HepG2 (cell line): ENCODE measurements around the gene SLC18A3. TPM values are rescaled to one million over a fixed set of nuclear protein-coding genes. Genes with fewer than 3 reads are reported as not detected.

ENCODE experiments used
- ATAC-seq: fragments of 200-7000 bp; cut with Tn5 transposase; 3 replicates; pipeline ENCODE4 v1.9.1; 2020; ENCODE audit warnings: mild to moderate bottlenecking, moderate library complexity
- BruUV-seq: library from RNA; stranded (reverse); fragments of 400-500 nt; replicated peaks from 2 replicates; lab custom pipeline; 2021; lab: Mats Ljungman, UMichigan
- CTCF ChIA-PET: fragments of 300-600 bp; formaldehyde crosslinking; extraction: SDS; loops from one replicate; lab custom pipeline; 2021; ENCODE audit warnings: low total read pairs, inconsistent platforms, low intra/inter-chr PET ratio; lab: Yijun Ruan, JAX
- POLR2A ChIA-PET: fragments of 350-600 bp; sonication (Branson Sonifier 250); formaldehyde crosslinking; loops from one replicate; lab custom pipeline; 2020; ENCODE audit warnings: antibody characterized with exemption, inconsistent platforms; lab: Yijun Ruan, JAX
- DNase-seq: peaks from one replicate; pipeline ENCODE4 v3.0.0-alpha.2; 2015; ENCODE audit warnings: low spot score
- FAIRE-seq: peaks from 3 replicates; lab custom pipeline; 2011; peaks lifted over from hg19 to GRCh38; lab: Jason Lieb, UNC
- H2AFZ ChIP-seq: one replicate; pipeline ENCODE4 v1.6.1; 2011; ENCODE audit warnings: low read length, inconsistent platforms
- H3K27ac ChIP-seq: fragments of 300-600 bp; 3 replicates; pipeline ENCODE4 v1.8.0; 2011; ENCODE audit warnings: mixed run types, mild to moderate bottlenecking, mixed read lengths, low read length, inconsistent platforms; ENCODE audit not compliant: insufficient read depth; ENCODE audit errors: extremely low read length
- H3K27me3 ChIP-seq, 2 experiments: fragments of 200-600 bp in 1 of 2; 2 replicates in 1 of 2; 3 replicates in 1 of 2; pipeline versions ENCODE4 v1.6.0 to v1.8.0; 2011; ENCODE audit warnings: low read length in 2 of 2, mild to moderate bottlenecking in 2 of 2, moderate library complexity in 2 of 2, inconsistent platforms in 1 of 2; ENCODE audit not compliant: insufficient read depth in 2 of 2, control insufficient read depth in 1 of 2
- H3K36me3 ChIP-seq, 2 experiments: fragments of 200-600 bp in 1 of 2; replicated peaks in 1 of 2; 2 replicates in 1 of 2; 3 replicates in 1 of 2; pipeline versions ENCODE4 v1.5.1 to v1.8.0; 2011; ENCODE audit warnings: low read length in 2 of 2, inconsistent platforms in 1 of 2; ENCODE audit not compliant: insufficient read depth in 2 of 2, control insufficient read depth in 1 of 2
- H3K4me1 ChIP-seq: 2 replicates; pipeline ENCODE4 v1.5.1; 2012; ENCODE audit warnings: low read length, inconsistent platforms; ENCODE audit not compliant: insufficient read depth
- H3K4me2 ChIP-seq: 2 replicates; pipeline ENCODE4 v1.6.0; 2011; ENCODE audit warnings: low read depth, low read length, inconsistent platforms
- H3K4me3 ChIP-seq, 3 experiments: fragments of 200-600 bp in 1 of 3; sonication (generic), shearing (Covaris generic) in 1 of 3; replicated peaks in 1 of 3; 2 replicates each; pipeline ENCODE4 v1.5.1; 2011 to 2016; ENCODE audit warnings: low read length in 3 of 3, inconsistent platforms in 2 of 3, low read depth in 2 of 3, mild to moderate bottlenecking in 2 of 3, control low read depth in 1 of 3, mixed read lengths in 1 of 3; ENCODE audit not compliant: insufficient read depth in 1 of 3
- H3K79me2 ChIP-seq: one replicate; pipeline ENCODE4 v1.6.1; 2011; ENCODE audit warnings: low read length, inconsistent platforms; ENCODE audit not compliant: insufficient read depth
- H3K9ac ChIP-seq: 2 replicates; pipeline ENCODE4 v1.6.0; 2011; ENCODE audit warnings: mild to moderate bottlenecking, low read depth, low read length, inconsistent platforms; ENCODE audit not compliant: insufficient read depth
- H3K9me3 ChIP-seq: 2 replicates; pipeline ENCODE4 v1.5.1; 2012; ENCODE audit warnings: mild to moderate bottlenecking, low read length
- H4K20me1 ChIP-seq: 2 replicates; pipeline ENCODE4 v1.6.0; 2011; ENCODE audit warnings: inconsistent platforms, mild to moderate bottlenecking, low read length, moderate library complexity; ENCODE audit not compliant: insufficient read depth
- ARID3A ChIP-seq: IDR thresholded peaks from 2 replicates; pipeline ENCODE4 v1.6.1; 2012; ENCODE audit warnings: low read depth, low read length, improper control_type of control experiment
- ARID5B ChIP-seq: IDR thresholded peaks from 2 replicates; pipeline ENCODE4 v1.4.0; 2020; ENCODE audit warnings: mild to moderate bottlenecking, missing genetic modification reagents
- ASH2L ChIP-seq: fragments of 300-600, 200-600 bp; sonication (generic); IDR thresholded peaks from 2 replicates; pipeline ENCODE4 v1.7.0; 2017; ENCODE audit warnings: low read depth, mild to moderate bottlenecking, moderate library complexity, mixed read lengths, low read length; ENCODE audit not compliant: insufficient read length
- CREB1 ChIP-seq, 2 experiments: fragments of 450-650 bp in 1 of 2; IDR thresholded peaks; 2 replicates each; pipeline ENCODE4 v1.6.1; 2016 to 2017; ENCODE audit warnings: control low read depth in 1 of 2, mild to moderate bottlenecking in 1 of 2, missing compliant biosample characterization in 1 of 2, missing genetic modification characterization in 1 of 2
- FOXP4 ChIP-seq: sonication (generic); formaldehyde crosslinking; IDR thresholded peaks from 2 replicates; pipeline ENCODE4 v1.4.0; 2020; ENCODE audit warnings: missing genetic modification reagents
- HNF4A ChIP-seq: sonication (generic); formaldehyde crosslinking; IDR thresholded peaks from 2 replicates; pipeline ENCODE4 v1.4.0; 2020; ENCODE audit warnings: missing genetic modification reagents
- KAT8 ChIP-seq: IDR thresholded peaks from 2 replicates; pipeline ENCODE4 v1.6.1; 2016; ENCODE audit warnings: missing genetic modification reagents, missing compliant biosample characterization
- KLF15 ChIP-seq: sonication (generic); formaldehyde crosslinking; IDR thresholded peaks from 2 replicates; pipeline ENCODE4 v1.8.1; 2023; ENCODE audit warnings: borderline replicate concordance, mild to moderate bottlenecking, inconsistent platforms, missing genetic modification reagents, mixed read lengths
- MEIS1 ChIP-seq: sonication (generic); formaldehyde crosslinking; IDR thresholded peaks from 2 replicates; pipeline ENCODE4 v1.9.0; 2021; ENCODE audit warnings: mild to moderate bottlenecking, missing genetic modification reagents, moderate library complexity, borderline replicate concordance
- STAT5B ChIP-seq: sonication (generic); formaldehyde crosslinking; IDR thresholded peaks from 2 replicates; pipeline ENCODE4 v1.4.0; 2020; ENCODE audit warnings: missing genetic modification reagents
- ZFP36 ChIP-seq: fragments of 150-350 bp; IDR thresholded peaks from 2 replicates; pipeline ENCODE4 v1.6.1; 2018; ENCODE audit warnings: borderline replicate concordance, low read length, low read depth; ENCODE audit not compliant: partially characterized antibody
- ZNF20 ChIP-seq: sonication (generic); formaldehyde crosslinking; IDR thresholded peaks from 2 replicates; pipeline ENCODE4 v1.4.0; 2020; ENCODE audit warnings: mild to moderate bottlenecking, moderate library complexity, missing genetic modification reagents
- ZNF441 ChIP-seq: sonication (generic); formaldehyde crosslinking; IDR thresholded peaks from 2 replicates; pipeline ENCODE4 v1.7.0; 2021; ENCODE audit warnings: missing genetic modification reagents, borderline replicate concordance
- ZNF879 ChIP-seq: sonication (generic); formaldehyde crosslinking; IDR thresholded peaks from 2 replicates; pipeline ENCODE4 v1.8.1; 2023; ENCODE audit warnings: missing genetic modification reagents
- WGBS: methylation state at CpG from one replicate; pipeline ENCODE4 v1.1.6; 2017; ENCODE audit warnings: low lambda C conversion rate; 5-methylcytosine and 5-hydroxymethylcytosine counted together
- in situ Hi-C: cut with HindIII; loops from 2 replicates; pipeline ENCODE4 v1.10.0; 2017; ENCODE audit warnings: low pct_unique_long_range_greater_than_20kb; ENCODE audit not compliant: extremely low pct_ligation_motif_present
- intact Hi-C: fragments of 100-400 bp; cut with micrococcal nuclease; formaldehyde crosslinking; loops from one replicate; pipeline ENCODE4 v1.10.0; 2022; ENCODE audit not compliant: unreplicated experiment
- polyA plus RNA-seq, 8 experiments: library from polyadenylated mRNA; depleted of rRNA in 3 of 8; stranded (reverse) in 7 of 8; unstranded in 1 of 8; fragments of >200 nt; fragmentation: Illumina TruSeq in 4 of 8; extraction: Trizol in 4 of 8; gene quantifications; 2 replicates each; pipeline versions ENCODE4 v1.2.1 to v1.2.3, GENCODE V29; 2011 to 2016; ENCODE audit warnings: low read depth in 4 of 8, missing spikeins in 1 of 8, mixed read lengths in 1 of 8; ENCODE audit not compliant: insufficient read depth in 1 of 8
- total RNA-seq, 5 experiments: library from RNA; depleted of rRNA; stranded (reverse); fragments of >200 nt; fragmentation: Illumina TruSeq; extraction: Trizol; gene quantifications; 2 replicates each; pipeline ENCODE4 v1.2.3, GENCODE V29; 2016; ENCODE audit warnings: low read depth in 1 of 5

SLC18A3 gene
- total and polyA plus RNA-seq, 2 of the 13 experiments (the other 11 are each of a cell fraction or from before 2014, with no cell fraction given), result not detected

GRCh38 chr10:49647985-49648795 lies 38.1 kb downstream of the SLC18A3 start (continued):
- no peak for TF ChIP-seq KAT8 (CRISPR knock-in tag)

- TF ChIP-seq MEIS1 (CRISPR knock-in tag), result no peak
- TF ChIP-seq KLF15 (CRISPR knock-in tag), result no peak
- no peak for TF ChIP-seq ZFP36
- no peak for TF ChIP-seq ASH2L
- TF ChIP-seq CREB1 (IDR thresholded peaks at IDR 0.05), result no peak
- TF ChIP-seq CREB1 (CRISPR knock-in tag; IDR thresholded peaks at IDR 0.05), result no peak
- TF ChIP-seq ARID3A, result no peak
- no peak for TF ChIP-seq ZNF20 (CRISPR knock-in tag)
- TF ChIP-seq ZNF879, result no peak
- no peak for TF ChIP-seq HNF4A (CRISPR knock-in tag)
- TF ChIP-seq ZNF441 (CRISPR knock-in tag), result no peak
- no peak for TF ChIP-seq STAT5B (CRISPR knock-in tag)
- no peak for TF ChIP-seq ARID5B (CRISPR knock-in tag)
- no peak for TF ChIP-seq FOXP4
Observed at GRCh38 chr10:49649294-49649693, 39.2 kb downstream of the SLC18A3 start.

More at GRCh38 chr10:49649294-49649693, 39.2 kb downstream of the SLC18A3 start:
- DNase-seq (no peak), ATAC-seq (no peak), FAIRE-seq (no peak)
- WGBS, result 25% methylated on average over 4 of the region's 17 CpGs
- Histone ChIP-seq H3K4me2 (no peak overlapping the region), H3K4me3 (no peak overlapping the region), H3K4me1 (peaks cover 13% of the 10 kb centered on the region), H3K27me3 (peaks cover 2 to 32% of the 10 kb centered on the region in 2 experiments; a peak in 4 of 5 replicates), H4K20me1 (no peaks in the 10 kb centered on the region), H2AFZ (no peak overlapping the region), H3K9me3 (no peaks in the 10 kb centered on the region), H3K9ac (no peak overlapping the region), H3K27ac (no peak overlapping the region), H3K79me2 (no peaks in the 10 kb centered on the region), H3K36me3 (no peaks in the 10 kb centered on the region)
- ChIA-PET CTCF (no interaction called here), POLR2A (no interaction called here)
- in situ Hi-C loops, result no loop called here
- BruUV-seq, result no TSS peak
- intact Hi-C loops, result no loop called here
